Measurements from ENCODE around the gene MYO1C.
"Not testable (repeated sequence)": the region's sequence is repeated elsewhere in the genome, so short reads cannot be mapped to it uniquely, and the experiment has no call there.

Gene MYO1C

DNA sequence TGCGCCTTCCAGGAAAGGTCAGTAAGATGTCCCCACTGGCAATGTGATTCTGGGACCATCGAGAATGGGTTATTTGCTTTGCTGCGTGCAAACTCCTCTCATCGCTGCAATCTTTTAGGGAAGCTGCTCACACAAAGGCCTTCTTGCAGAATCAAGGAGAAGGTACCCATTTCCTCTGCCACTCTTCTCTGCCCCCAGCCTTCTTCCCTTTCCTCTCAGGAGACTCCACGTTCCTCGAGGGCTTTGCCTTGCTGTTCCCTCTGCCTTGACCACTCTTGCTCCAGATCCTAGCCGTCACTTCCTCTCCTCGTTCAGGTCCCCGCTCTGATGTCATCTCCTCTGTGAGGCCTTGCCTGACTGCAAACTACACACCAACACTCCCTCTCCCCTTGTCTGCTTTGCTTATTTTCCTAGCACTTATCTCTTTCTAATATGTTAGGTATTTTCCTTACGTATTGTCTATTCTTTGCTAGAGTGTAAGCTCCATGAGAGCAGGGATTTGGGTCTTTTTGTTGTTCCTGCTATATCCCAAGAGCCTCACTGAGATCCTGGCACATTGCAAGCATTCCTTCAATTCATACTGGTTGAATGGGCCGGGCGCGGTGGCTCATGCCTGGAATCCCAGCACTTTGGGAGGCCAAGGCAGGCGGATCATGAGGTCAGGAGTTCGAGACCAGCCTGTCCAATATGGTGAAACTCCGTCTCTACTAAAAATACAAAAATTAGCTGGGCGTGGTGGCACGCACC lies 31.1 kb downstream of the MYO1C start:
- no peak for DNase-seq

DNA sequence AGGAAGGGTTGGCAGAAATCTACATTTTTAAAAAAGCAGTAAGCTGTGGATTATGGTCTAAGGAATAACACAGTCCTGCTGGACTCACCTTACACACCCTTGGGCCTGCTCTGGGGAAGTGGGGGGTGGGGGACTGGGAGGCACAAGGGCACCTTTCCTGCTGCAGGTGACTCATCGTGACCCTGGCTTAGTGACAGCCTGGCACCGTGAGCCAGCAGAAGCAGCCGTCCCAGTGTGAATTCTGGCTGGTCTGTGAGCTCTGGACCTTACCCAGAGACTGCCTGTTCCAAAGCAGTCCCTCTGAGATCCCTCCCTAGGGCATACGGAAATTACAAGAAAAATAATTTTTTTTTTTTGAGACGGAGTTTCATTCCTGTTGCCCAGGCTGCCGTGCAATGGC lies 32.3 kb downstream of the MYO1C start:
- no peak for DNase-seq

DNA sequence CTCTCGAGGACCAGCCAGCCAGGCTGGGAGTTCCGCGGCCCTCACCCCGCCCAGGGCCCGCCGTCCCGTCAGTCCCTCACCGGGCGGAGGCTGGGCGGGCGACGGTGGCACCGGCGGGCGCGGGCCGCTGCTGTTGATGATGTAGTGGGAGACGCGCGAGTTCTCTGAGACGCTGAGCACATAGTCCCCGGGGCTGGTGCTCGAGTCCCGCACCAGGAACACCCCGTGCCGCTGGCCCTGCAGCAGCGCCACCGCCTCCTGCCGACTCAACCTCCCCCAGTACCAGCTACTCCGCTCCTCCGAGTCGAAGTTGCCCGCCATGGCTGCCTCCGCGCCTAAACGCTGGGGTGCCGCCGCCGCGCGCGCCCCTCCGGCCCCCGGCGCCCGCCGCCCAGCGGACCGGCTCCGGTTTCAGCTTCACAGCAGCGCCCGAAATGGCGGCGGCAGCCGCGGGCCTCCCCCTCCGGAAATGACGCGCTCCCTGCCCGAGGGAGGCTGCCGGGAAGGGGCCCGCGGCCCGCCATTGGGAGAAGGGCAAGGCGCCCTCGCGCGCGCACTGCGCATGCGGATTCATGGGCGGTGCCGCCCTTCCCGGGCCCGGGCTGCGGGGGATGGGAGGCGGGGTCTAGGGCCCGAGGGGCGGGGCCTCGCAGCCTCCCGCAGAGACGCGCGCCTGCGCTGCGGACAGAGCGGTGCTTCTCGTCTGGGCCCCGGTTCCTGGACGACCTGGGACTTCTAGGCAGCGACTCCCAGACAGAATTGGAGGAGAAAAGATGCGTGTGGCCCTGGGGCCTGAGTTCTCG lies 36.5 kb downstream of the MYO1C start, which contains the start of gene CRK:
CRK (minus strand) TSS at position 436 of the 803 bp plus-strand sequence; CDS start at position 321, 115 bp downstream.
- DNase-seq = peak; percentile 98

DNA sequence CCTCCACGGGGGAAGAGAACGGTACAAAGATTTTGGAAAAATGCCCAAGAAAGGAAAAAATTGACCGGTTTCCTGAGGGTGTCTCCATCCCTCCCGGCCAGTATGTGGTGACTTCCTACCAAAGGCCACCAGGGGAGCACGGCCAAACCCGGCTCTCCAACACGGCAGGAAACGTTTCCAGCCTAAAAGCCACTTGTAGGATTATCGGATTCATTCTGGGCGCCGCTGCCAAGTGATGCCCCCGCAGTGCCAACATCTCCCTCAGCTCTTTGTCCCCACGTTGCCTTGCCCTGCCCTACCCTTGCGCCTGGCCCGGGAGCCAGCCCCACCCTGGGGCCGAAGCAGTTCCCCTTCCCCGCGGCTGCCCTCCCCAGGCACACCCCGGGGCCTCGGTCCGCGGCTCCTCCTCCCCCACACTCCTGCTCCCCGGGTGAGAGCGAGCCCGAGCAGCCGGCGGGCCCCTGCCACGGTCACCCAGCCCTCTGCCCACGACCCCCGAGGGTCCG lies 37.1 kb downstream of the MYO1C start:
- DNase-seq = peak; percentile 21

DNA sequence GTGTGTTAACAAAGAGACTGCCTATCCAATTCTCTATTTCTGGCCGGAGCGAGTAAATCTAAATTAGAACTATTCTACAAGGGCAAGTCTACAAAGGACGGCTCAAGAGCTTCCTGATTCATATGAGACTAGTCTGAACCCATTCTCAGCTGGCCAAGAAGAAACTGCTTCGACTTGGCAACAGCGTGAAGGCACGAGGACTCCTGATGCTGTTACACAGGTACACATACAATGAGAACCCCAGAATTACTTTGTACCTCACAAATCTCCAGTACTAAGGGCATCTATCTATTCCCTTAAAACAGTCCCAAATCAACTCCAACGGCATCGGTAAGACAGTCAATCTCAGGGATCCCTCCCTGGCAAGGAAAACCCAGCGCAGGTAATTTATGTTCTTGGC lies 37.9 kb downstream of the MYO1C start:
- no peak for DNase-seq

DNA sequence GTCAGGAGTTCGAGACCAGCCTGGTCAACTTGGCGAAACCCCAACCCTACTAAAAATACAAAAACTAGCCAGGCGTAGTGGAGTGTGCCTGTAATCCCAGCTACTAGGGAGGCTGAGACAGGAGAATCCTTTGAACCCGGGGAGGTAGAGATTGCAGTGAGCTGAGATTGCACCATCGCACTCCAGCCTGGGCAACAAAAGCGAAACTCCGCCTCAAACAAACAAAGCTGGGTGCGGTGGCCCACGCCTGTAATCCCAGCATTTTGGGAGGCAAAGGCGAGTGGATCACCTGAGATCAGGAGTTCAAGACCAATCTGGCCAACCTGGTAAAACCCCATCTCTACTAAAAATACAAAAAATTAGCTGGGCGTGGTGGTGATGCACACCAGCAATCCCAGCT lies 38.8 kb downstream of the MYO1C start:
- not testable (repeated sequence) for DNase-seq

DNA sequence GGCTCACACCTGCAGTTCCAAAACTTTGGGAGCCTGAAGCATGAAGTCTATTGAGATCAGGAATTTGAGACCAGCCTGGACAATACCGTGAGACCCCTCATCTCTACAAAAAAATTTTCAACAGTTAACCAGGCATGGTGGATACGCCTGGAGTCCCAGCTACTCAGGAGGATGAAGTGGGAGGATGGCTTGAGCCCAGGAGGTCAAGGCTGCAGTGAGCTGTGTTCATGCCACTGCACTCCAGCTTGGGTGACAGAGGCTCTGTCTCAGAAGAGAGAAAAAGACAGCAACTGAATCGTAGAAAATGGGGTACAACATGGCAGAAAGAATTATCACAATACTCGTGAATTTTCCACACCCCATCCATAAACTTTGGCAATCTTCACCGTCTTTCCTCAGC lies 39.6 kb downstream of the MYO1C start:
- DNase-seq = no peak

DNA sequence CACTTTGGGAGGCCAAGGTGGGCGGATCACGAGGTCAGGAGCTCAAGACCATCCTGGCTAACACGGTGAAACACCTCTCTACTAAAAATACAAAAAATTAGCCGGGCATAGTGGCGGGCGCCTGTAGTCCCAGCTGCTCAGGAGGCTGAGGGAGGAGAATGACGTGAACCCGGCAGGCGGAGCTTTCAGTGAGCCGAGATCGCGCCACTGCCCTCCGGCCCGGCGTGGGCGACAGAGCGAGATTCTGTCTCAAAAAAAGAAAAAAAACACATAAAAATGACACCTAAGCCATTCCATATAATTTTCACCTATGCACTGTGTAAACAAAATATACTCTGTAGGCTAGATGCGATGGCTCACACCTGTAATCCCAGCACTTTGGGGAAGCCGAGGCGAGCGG lies 42.2 kb downstream of the MYO1C start:
- not testable (repeated sequence) for DNase-seq

DNA sequence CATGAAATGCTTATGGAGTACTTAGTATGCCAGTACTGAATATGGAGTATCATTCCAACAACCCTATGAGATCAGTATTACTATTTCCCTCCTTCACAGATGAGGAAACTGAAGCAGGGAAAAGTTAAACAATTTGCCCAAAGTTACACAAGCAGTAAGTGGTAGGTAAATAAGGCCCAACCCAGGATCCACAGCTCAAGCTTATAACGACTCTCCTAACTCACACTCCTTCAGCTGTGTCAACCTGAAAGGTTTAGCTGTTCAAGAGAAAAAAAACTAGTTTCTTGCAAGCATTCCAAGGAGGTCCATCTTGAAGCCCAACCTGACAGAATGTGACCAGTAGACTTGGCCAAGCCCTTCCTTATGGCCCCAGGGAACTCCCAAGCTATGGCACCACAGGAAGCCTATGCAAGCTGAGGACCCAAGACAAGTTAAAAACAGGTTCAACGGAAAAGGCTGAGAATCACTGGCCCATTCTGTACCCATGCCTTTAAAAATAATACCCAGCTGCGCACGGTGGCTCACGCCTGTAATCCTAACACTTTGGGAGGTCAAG lies 43.0 kb downstream of the MYO1C start:
- no peak for DNase-seq

DNA sequence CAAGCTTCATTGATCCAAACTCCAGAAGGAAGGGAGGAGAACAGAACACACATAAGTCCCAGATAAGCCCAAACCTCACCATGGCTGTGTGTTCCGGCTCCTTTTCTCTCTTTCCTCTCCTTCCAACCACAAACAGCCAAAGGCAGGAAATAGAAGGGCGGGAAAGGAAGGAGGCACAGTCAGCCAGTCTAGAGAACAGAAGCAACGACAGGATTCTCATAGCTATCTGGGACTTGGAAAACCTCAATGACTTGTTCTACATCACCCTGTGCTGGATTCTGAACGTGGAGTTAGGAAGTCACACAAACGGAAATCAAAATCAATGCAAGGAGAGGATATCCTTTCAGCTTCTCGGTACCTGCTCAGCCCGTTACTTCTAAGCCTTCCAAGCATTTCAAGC lies 45.4 kb downstream of the MYO1C start:
- DNase-seq = no peak

DNA sequence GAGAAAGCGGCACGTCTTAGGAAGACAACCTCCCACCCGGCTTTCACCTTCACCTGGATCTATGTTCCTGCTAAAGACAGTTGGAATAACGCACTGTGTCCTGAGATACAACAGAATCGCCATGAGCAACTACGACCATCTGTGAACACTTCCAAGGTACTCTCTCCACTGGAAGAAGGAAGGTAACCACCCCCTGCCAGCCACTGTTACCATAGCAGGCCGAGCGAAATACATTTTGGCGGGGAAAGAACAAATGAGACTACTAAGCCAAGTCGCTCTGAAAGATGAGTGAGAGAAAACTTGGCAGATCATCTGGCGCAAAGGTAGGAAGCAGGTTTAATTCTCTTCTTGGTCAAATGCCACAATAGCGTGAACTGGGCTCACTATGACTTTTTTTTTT lies 46.3 kb downstream of the MYO1C start:
- DNase-seq = no peak

DNA sequence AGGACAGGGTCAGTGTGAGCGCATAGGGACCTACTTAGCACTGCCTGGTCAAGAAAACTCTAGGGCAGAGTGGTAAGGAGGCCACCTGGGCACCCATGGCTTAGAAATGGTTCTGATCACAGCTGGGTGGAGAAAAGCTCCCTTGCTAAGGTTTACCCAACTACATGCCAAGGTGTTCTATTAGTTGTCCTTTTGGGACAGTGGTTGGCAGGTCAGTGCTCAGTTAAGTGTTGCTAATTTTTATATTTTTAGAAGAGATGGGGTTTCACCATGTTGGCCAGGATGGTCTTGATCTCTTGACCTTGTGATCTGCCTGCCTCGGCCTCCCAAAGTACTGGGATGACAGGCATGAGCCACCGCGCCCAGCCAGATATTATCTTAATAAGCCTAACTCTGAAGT lies 46.8 kb downstream of the MYO1C start:
- DNase-seq = not testable (repeated sequence)

DNA sequence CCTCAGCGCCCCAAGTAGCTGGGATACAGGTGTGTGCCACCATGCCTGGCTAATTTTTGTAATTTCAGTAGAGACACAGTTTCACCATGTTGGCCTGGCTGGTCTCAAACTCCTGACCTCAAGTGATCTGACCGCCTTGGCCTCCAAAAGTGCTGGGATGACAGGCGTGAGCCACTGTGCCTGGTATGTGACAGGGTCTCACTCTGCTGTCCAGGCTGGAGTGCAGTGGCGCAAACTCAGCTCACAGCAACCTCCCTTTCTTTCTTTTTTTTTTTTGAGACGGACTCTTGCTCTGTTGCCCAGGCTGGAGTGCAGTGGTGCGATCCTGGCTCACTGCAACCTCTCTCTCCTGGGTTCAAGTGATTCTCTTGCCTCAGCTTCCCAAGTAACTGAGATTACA lies 49.8 kb downstream of the MYO1C start:
- DNase-seq = not testable (repeated sequence)

DNA sequence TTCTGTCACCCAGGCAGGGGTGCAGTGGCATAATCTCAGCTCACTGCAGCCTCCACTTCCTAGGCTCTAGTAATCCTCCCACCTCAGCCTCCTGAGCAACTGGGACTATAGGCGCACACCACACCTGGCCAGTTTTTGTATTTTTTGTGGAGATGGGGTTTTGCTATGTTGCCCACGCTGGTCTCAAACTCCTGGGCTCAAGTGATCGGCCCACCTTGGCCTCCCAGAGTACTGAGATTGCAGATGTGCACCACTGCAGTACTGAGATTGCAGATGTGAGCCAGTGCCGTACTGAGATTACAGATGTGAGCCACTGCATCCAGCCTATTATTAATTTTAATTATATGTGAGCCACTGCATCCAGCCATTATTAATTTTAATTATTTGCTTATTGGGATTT lies 50.3 kb downstream of the MYO1C start:
- DNase-seq = no peak

DNA sequence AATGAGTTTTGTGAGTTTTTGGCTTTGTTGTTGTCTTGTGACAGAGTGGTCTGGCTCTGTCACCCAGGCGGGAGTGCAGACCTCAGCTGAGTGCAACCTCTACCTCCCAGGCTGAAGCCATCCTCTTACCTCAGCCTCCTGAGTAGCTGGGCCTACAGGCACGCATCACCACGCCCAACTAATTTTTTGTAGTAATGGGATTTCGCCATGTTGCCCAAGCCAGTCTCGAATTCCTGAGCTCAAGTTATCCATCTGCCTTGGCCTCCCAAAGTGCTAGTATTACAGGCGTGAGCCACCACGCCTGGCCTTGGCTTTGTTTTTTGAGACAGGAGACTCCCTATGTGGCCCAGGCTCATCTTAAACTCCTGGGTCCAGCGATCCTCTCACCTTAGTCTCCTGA lies 51.6 kb downstream of the MYO1C start:
- no peak for DNase-seq

DNA sequence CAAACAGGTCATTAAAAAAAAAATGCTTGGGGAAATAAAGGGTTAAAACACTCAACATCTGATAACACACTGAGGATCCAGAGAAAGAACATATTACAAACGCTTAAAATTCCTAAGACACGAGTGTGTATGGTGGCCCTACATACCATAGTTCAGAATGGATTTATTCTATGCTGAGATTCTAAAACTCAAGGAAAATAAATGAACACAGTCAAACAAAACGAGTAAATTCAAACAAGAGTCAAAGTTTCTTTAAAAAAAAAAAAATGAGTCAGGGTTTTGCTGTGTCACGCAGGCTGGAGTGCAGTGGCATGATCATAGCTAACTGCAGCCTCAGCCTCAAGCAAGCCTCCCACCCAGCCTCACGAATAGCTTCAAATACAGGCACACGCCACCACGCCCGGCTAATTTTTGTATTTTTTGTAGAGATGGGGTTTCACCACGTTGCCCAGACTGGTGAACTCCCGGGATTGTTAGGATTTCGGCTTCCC lies 53.8 kb downstream of the MYO1C start:
- no peak for DNase-seq

DNA sequence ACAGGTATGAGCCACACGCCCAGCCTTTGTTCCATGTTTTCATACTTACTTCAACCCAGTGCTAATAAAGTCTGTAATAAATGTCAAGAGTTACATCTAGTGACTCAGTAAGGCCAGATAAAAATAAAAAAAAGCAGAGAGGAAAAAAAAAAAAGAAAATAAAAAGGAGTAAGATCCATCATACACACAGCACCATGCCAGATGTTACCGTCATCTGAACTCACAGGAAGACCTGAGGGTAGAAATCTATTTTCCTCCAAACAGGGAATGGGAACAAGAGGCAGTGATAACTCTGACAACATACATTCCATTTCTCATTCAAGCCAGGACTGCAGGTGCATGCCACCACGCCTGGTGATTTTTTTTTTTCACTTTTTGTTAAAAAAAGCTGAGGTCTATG lies 57.2 kb downstream of the MYO1C start:
- no peak for DNase-seq

DNA sequence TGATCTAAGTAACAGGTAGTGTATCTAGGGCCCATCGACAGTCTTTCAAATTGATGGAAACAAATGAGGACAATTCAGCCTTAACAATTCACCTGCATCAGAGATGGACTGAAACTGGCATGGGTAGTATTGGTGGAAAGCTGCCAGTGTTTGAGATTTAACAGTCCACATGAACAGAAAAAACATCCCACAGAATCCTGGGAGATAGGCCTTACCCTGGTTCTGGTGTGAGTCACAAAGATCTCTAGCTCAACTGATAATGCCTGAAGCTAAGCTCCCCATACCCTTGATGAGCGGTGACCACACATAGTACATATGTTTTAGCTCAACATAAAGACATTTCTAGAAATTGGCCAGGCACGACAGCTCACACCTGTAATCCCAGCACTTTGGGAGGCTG lies 58.3 kb downstream of the MYO1C start:
- DNase-seq = no peak

DNA sequence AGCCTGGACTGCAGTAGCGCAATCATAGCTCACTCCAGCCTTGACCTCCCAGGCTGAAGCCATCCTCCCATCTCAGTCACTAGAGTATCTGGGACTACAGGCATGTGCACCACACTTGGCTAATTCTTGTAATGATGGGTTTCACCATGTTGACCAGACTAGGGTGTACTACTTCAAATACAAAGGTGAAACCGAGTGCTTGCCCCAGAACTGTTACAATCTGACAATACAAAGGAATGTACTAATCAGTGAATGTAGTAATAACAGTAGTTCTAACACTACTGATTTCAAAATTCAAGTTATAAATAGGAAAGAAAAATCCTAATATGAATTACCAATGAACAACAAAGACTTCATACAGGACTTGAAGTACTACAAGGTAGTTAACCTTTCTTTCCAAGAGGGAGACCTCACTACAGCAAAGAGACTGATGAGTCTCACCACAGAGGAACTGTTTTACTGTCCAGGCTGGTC lies 60.8 kb downstream of the MYO1C start:
- no peak for DNase-seq

DNA sequence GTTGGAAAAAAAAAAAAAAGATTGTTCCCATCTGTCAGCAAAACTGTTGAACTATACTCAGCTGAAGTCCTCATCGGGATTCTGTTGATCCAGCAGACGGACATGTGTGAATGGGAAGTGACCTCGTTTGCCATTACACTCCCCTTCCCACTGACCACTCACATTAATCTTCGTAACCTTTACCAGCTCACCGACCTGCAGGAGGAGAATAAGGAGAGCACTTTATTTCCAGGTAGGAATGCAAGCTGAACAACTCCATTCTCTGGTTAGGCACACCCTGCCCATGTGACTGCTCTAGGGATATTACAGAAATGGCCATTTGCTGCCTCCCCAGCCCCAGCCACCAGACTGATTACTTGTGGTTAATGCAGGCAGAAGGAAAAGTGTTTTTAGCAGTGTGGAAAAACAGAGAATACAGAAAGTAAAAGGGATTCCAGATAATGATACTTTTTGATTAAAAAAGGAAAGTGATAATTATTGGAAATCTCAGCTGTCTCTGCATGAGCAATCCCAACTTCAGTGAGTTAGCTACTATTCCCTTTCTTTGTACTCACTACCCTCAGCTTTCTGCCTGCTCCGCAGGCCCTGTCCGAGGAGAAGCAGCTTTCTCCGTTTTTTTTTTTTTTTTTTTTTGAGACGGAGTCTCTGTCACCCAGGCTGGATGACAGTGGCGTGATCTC lies 68.9 kb downstream of the MYO1C start:
- DNase-seq = no peak

DNA sequence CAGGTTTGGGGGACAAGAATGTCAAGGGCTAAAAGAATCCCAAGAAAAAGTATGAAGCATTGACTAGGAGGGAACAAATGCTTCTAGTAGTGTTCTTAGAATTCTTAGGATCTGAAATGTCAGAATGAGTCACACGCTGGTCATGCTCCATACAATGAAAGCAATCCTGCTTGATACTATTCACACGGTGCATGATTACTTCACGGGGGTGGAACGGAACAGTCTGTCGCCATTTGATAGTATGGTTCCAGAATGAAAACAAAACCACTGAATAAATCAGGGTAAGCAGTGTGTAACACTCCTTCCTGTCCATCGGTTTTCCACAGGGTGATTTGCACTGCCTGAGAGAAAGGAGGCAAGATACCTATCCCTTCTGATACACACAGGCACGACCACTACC lies 69.6 kb downstream of the MYO1C start:
- DNase-seq = no peak

DNA sequence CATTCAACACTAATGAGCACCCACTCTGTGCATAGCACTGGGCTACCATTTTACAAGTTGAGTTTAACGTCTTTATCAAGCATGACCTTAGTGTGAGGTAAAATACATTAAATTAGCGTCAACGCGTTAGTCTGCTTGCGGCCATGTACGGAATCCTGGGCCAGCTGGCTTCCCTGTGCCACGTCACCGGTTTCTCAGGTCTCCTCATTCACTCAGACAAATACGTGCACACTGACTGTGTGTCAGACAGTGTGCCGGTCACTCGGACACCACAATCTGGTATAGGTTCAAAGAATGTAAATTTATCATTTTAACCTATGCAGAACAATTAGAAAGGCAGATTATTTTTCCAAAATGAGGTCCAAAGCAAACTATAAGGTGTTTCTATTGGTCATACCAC lies 71.0 kb downstream of the MYO1C start:
- DNase-seq = no peak

DNA sequence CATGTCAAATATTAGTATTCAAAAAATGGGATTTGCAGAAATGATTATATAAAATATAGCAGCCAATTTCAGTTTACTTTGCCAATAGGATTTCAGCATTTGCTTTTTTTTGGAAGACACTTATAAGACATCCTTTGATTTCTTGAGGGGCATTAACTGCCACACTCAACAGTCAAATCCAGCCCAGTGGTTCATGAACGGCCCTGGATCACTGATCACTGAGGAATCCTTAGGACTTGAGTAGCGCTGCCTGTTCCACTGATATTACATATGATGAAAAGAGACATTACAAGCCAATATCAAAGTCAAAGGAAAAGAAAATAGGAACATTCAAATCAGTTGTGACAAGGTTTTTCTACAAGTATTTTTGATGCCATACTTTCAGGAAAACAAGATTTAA lies 71.5 kb downstream of the MYO1C start:
- no peak for DNase-seq

All from activated CD4-positive, alpha-beta T cell treated with anti-CD3 and anti-CD28 coated beads, Interleukin-2, amount 50 U/mL, for 1 hour (primary cell).